GOT3 (cell line): ENCODE measurements around the gene LY6G6D.

Experiments used
- DNase-seq: peaks from one replicate; lab custom pipeline; 2025; ENCODE audit warnings: mixed read lengths; lab: John Stamatoyannopoulos, UW

The LY6G6D gene

DNA sequence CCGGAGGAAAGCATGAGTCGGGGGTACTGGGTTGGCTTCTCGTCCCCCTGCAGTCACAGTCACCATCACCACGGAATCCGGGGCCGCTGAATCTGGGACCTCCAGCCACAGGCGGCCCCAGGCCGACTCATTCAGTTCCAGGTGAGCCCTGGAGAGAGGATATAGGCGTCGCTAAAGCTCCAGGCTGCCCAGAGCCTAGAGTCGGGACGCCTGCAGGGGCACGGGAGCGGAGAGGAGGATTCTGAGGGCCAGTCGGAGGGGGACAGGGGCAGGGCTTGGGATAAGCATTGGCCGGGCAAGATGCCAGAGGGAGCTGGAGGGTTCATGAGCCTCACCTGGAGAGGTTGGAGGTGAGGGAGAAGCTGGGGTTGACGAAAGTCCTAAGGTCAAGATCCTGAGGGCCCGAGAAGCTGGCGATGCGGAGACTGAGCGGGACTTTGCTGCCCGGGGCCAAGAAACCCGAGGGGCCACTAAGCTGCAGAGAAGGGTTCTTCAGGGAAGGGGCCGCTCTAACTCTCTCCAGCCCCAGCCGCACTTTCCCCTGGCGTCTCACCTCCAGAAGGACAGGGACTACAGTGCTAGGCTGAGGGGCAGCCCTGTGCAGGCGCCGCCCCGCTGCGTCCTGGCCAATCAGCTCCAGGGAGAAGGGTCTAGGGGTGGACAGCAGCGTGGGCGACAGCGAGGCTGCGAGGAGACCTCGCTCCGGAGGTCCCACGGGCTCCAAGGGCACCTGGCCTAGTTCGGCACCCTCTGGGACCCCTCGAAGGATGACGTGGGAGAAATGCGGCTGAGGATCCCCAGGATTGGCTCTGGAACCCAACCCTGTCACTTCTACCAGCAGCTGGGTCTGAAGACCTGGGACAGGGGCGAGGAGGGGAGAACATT is 51.0 kb downstream of the LY6G6D start:
- no peak for DNase-seq

DNA sequence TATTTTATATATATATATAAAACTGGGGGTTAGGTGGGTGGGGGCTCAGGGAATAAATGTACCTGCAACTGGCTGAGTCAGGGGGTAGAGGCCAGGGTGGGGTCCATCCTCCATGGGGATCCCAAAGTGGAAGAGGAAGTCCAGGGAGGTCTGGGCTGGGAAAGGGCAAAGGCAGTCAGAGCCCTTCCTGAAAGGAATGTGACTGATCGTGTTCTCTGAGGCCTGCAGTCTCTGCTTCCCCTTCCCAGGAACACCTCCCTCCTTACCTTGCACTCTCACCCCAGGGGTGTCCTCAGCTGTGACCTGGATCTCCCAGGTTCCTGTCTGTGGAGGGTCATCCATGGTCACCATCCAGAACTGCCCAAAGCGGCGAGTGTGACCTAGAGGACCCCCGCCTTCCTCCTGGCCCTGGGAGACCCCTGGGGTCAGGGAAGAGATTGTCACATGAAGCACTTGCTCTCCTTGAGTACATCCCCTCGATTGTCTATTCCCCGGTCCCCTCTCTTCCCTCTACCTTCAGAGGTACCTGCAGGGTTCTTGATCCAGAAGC is 52.0 kb downstream of the LY6G6D start:
- no peak for DNase-seq
